Gastroesophageal sphincter (tissue), 3 donors: Measurements from ENCODE around the gene PGBD5.

ENCODE experiments used
- CTCF ChIP-seq, 4 experiments: fragments of 200-600 bp in 2 of 4; fragments of 450-650 bp in 2 of 4; sonication (generic) in 1 of 4; IDR thresholded peaks; one replicate each; pipeline ENCODE4 v1.5.1; 2017 to 2019; ENCODE audit warnings: antibody characterized with exemption in 4 of 4, mild to moderate bottlenecking in 2 of 4, moderate library complexity in 2 of 4
- EP300 ChIP-seq: sonication (generic); formaldehyde crosslinking; IDR thresholded peaks from one replicate; pipeline ENCODE4 v1.6.1; 2017; ENCODE audit warnings: antibody characterized with exemption, mild to moderate bottlenecking
- POLR2A ChIP-seq, 2 donors: fragments of 450-650 bp; IDR thresholded peaks; one replicate each; pipeline ENCODE4 v1.6.1; 2017; ENCODE audit warnings: antibody characterized with exemption in 2 of 2, mild to moderate bottlenecking in 2 of 2, moderate library complexity in 1 of 2
- POLR2AphosphoS5 ChIP-seq: sonication (generic); formaldehyde crosslinking; IDR thresholded peaks from one replicate; pipeline ENCODE4 v1.6.1; 2017; ENCODE audit warnings: antibody characterized with exemption

GRCh38 chr1:230392536-230392909, 33.6 kb downstream of the PGBD5 start:
- TF ChIP-seq EP300 (no peak), CTCF (IDR thresholded peaks at IDR 0.05) (no peak), POLR2A (IDR thresholded peaks at IDR 0.05) (no peak), POLR2AphosphoS5 (no peak)
